RWPE1 (cell line): ENCODE measurements around the gene RTP3.

Experiments
- CTCF ChIA-PET: fragments of 350-600 bp; sonication (Branson Sonifier 250); formaldehyde crosslinking; extraction: SDS; loops from one replicate; lab custom pipeline; 2021; lab: Yijun Ruan, JAX
- POLR2A ChIA-PET: fragments of 400-600 bp; formaldehyde crosslinking; extraction: SDS; loops from one replicate; lab custom pipeline; 2020; ENCODE audit warnings: antibody characterized with exemption; ENCODE audit not compliant: low non-redundant PET; lab: Yijun Ruan, JAX
- DNase-seq: peaks from one replicate; pipeline ENCODE4 v3.0.0; 2012; ENCODE audit warnings: low spot score
- H3K27ac ChIP-seq: fragments of 450-650 bp; 2 replicates; pipeline ENCODE4 v1.5.1; 2017
- CTCF ChIP-seq: fragments of 450-650 bp; conservative IDR thresholded peaks from 2 replicates; pipeline ENCODE4 v1.5.1; 2017; ENCODE audit warnings: low read depth, mild to moderate bottlenecking

The RTP3 gene

GRCh38 chr3:46477756-46478155, 20.0 kb upstream of the RTP3 start:
- CTCF ChIA-PET, result no interaction called here
- POLR2A ChIA-PET, result no interaction called here
- DNase-seq, result no peak
- H3K27ac ChIP-seq, result no peak overlapping the region
- TF ChIP-seq CTCF, result no peak

GRCh38 chr3:46478341-46478740, 19.4 kb upstream of the RTP3 start:
- no peak for DNase-seq
- H3K27ac ChIP-seq, result no peak overlapping the region
- ChIA-PET CTCF (no interaction called here), POLR2A (no interaction called here)
- TF ChIP-seq CTCF, result no peak

GRCh38 chr3:46479021-46479420, 18.8 kb upstream of the RTP3 start:
- ChIA-PET POLR2A (no interaction called here), CTCF (no interaction called here)
- no peak overlapping the region for H3K27ac ChIP-seq
- TF ChIP-seq CTCF, result no peak
- DNase-seq, result no peak

GRCh38 chr3:46479696-46480095, 18.1 kb upstream of the RTP3 start:
- no peak for TF ChIP-seq CTCF
- no peak overlapping the region for H3K27ac ChIP-seq
- CTCF ChIA-PET, result no interaction called here
- POLR2A ChIA-PET, result no interaction called here
- no peak for DNase-seq

- POLR2A ChIA-PET, result no interaction called here
- no peak for TF ChIP-seq CTCF
- H3K27ac ChIP-seq, result no peak overlapping the region
- CTCF ChIA-PET, result no interaction called here
- DNase-seq, result no peak
These were observed 17.1 kb upstream of the RTP3 start for GRCh38 chr3:46480491-46481195.

- ChIA-PET POLR2A (no interaction called here), CTCF (no interaction called here)
- no peak for DNase-seq
- no peak for TF ChIP-seq CTCF
- H3K27ac ChIP-seq, result no peak overlapping the region
These were observed 16.1 kb upstream of the RTP3 start for GRCh38 chr3:46481636-46482035.
